ENCODE results near the gene NPR2.

The NPR2 gene

DNA sequence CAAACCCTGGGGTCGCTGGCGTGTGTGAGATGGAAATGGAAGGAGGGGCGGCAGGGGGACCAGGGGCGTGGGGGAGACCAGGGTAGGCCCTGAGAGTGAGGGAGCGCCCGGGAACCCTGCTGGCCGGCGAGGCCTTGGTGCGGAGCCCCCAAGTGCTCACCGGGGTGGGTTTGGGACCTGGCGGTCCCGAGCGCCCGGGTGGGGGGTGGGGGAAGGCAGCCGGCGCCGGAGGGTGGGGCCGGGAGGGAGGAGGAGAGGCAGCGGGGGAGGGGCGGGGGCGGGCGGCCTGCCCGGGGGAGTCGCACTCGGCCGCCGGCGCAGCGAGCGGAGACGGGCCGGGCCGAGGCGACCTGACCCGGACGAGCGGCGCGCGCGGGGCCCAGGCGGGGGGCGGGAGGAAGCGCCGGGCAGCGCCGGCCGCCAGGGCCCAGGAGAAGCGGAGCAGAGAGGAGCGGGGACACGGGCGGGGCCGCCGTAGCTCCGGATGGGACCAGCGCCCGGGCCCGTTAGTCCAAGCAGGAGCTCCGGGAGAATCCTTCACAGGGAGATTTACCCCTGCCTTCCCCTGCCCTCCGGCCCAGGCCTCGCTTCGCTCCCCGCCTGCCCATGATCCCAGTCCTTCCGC, at the start of gene NPR2:
NPR2 (plus strand) TSS at position 295 of the 625 bp plus-strand sequence. CDS start 818 bp downstream, outside the sequence.
- TF ChIP-seq FOXA1 (IDR thresholded peaks at IDR 0.05) (no peak), L3MBTL2 (conservative IDR thresholded peaks at IDR 0.05) (no peak), ZNF384 (IDR thresholded peaks at IDR 0.05) (no peak), HDGF (IDR thresholded peaks at IDR 0.05; ENCODE audit: borderline replicate concordance) (no peak), ELF4 (IDR thresholded peaks at IDR 0.05) (no peak), SP1 (IDR thresholded peaks at IDR 0.05) (no peak), NFRKB (IDR thresholded peaks at IDR 0.05) (no peak), LEF1 (IDR thresholded peaks at IDR 0.05; ENCODE audit: borderline replicate concordance) (no peak), ARNT (IDR thresholded peaks at IDR 0.05) (no peak), FOXK2 (IDR thresholded peaks at IDR 0.05) (no peak), BHLHE40 (IDR thresholded peaks at IDR 0.05; ENCODE audit: borderline replicate concordance) (no peak), SUZ12 (IDR thresholded peaks at IDR 0.05) (no peak), TARDBP (IDR thresholded peaks at IDR 0.05) (no peak), CTBP1 (IDR thresholded peaks at IDR 0.05; ENCODE audit: borderline replicate concordance) (no peak), FOXM1 (IDR thresholded peaks at IDR 0.05; ENCODE audit: borderline replicate concordance) (no peak)
- TF ChIP-seq, protein P1, sequence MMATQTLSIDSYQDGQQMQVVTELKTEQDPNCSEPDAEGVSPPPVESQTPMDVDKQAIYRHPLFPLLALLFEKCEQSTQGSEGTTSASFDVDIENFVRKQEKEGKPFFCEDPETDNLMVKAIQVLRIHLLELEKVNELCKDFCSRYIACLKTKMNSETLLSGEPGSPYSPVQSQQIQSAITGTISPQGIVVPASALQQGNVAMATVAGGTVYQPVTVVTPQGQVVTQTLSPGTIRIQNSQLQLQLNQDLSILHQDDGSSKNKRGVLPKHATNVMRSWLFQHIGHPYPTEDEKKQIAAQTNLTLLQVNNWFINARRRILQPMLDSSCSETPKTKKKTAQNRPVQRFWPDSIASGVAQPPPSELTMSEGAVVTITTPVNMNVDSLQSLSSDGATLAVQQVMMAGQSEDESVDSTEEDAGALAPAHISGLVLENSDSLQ (IDR thresholded peaks at IDR 0.05), result no peak
- DNase-seq (ENCODE audit: extremely low spot score), result no peak
- ChIA-PET POLR2A (no interaction called here), CTCF (no interaction called here)

DNA sequence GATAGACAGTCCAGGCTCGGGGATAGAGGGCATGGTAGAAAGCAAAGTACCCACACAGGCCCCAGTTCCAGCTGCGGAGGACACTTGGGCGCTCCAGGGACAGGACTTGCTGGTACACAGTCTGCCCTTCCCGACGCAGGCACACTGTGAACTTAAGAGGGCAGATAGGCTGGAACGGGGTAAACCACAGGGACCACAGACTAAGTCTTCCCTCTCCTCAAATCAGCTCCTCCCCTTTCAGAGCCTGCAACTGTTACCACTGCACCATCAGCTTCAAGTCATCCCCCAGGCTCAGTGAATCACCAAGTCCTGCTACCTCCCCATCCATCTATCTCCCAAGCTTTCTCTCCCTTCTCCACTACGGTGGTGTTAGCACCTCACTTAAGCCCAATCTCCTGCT, 49.7 kb upstream of the NPR2 start:
- POLR2A ChIA-PET, result no interaction called here
- CTCF ChIA-PET, result no interaction called here
- TF ChIP-seq L3MBTL2 (conservative IDR thresholded peaks at IDR 0.05) (no peak), NFRKB (IDR thresholded peaks at IDR 0.05) (no peak), LEF1 (IDR thresholded peaks at IDR 0.05; ENCODE audit: borderline replicate concordance) (no peak), ZNF384 (IDR thresholded peaks at IDR 0.05) (no peak), CTBP1 (IDR thresholded peaks at IDR 0.05; ENCODE audit: borderline replicate concordance) (no peak), BHLHE40 (IDR thresholded peaks at IDR 0.05; ENCODE audit: borderline replicate concordance) (no peak), HDGF (IDR thresholded peaks at IDR 0.05; ENCODE audit: borderline replicate concordance) (no peak), ELF4 (IDR thresholded peaks at IDR 0.05) (no peak), FOXM1 (IDR thresholded peaks at IDR 0.05; ENCODE audit: borderline replicate concordance) (no peak), ARNT (IDR thresholded peaks at IDR 0.05) (no peak), SUZ12 (IDR thresholded peaks at IDR 0.05) (no peak), FOXA1 (IDR thresholded peaks at IDR 0.05) (no peak), SP1 (IDR thresholded peaks at IDR 0.05) (no peak), FOXK2 (IDR thresholded peaks at IDR 0.05) (no peak), TARDBP (IDR thresholded peaks at IDR 0.05) (no peak)
- TF ChIP-seq, protein P1 (IDR thresholded peaks at IDR 0.05), result no peak
- DNase-seq (ENCODE audit: extremely low spot score), result no peak

DNA sequence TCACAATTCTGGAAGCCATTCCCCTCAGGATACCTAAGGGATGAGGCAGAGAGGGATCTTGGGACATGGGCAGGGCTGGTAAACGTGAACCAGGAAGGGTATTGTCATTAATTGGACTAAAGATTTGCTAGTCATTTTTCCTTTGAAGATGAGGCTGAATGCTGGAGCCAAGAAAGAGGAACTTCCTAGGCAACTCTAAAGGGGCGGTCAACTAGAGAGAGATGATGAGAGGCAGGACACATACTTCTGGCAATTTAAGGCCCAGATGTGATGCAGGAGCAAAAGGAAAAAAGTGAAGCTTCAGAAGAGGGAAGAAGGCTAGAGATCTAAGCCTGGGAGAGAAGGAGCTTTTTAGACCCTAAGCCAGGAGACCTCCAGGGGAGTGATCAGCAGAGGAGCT, 47.9 kb upstream of the NPR2 start:
- ChIA-PET CTCF (no interaction called here), POLR2A (interaction anchor here (2.8 kb wide), 1 partner anchor 11 kb away, joined by 14 read pairs; the partner anchor contains the start of genes CREB3 and TLN1)
- no peak for DNase-seq (ENCODE audit: extremely low spot score)
- TF ChIP-seq NFRKB (IDR thresholded peaks at IDR 0.05), result no peak
- TF ChIP-seq TARDBP (IDR thresholded peaks at IDR 0.05), result no peak
- TF ChIP-seq ARNT (IDR thresholded peaks at IDR 0.05), result no peak
- no peak for TF ChIP-seq L3MBTL2 (conservative IDR thresholded peaks at IDR 0.05)
- TF ChIP-seq ZNF384 (IDR thresholded peaks at IDR 0.05), result no peak
- no peak for TF ChIP-seq FOXM1 (IDR thresholded peaks at IDR 0.05; ENCODE audit: borderline replicate concordance)
- TF ChIP-seq, protein P1 (IDR thresholded peaks at IDR 0.05), result no peak
- no peak for TF ChIP-seq FOXK2 (IDR thresholded peaks at IDR 0.05)
- TF ChIP-seq SUZ12 (IDR thresholded peaks at IDR 0.05), result no peak
- no peak for TF ChIP-seq LEF1 (IDR thresholded peaks at IDR 0.05; ENCODE audit: borderline replicate concordance)
- no peak for TF ChIP-seq SP1 (IDR thresholded peaks at IDR 0.05)
- no peak for TF ChIP-seq FOXA1 (IDR thresholded peaks at IDR 0.05)
- TF ChIP-seq ELF4 (IDR thresholded peaks at IDR 0.05), result no peak
- TF ChIP-seq BHLHE40 (IDR thresholded peaks at IDR 0.05; ENCODE audit: borderline replicate concordance), result no peak
- no peak for TF ChIP-seq CTBP1 (IDR thresholded peaks at IDR 0.05; ENCODE audit: borderline replicate concordance)
- TF ChIP-seq HDGF (IDR thresholded peaks at IDR 0.05; ENCODE audit: borderline replicate concordance), result no peak

DNA sequence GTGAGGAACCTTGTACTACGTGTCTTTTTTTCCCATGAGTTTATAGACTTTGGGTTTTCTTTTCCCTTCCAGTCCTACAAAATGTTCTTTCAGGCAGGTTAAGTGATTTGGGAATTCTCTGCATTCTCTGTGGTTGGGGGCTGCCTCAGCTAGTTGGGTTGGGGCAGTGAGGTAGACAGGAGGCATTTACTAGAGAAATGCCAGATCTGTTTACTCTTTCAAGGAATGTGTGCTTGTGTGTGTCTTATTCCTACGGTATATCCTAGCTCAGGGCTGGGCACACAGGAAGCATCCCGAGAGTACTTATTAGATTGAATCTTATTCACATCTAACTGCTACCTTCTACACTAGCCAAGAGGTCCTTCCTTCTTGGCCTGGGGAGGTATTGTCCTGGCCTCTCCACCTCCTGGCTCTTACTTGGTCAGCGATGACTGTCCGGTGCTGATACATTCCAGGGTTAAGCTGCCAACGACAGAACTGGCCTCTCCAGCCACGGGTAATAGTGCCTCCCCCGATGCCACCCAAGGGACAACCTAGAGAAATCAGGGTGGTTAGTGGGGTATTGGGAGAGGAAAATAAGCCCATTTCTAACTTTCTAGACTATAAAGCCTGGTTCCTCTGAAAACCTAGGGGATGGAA, 47.4 kb upstream of the NPR2 start:
- POLR2A ChIA-PET, result interaction anchor here (1.0 to 2.8 kb wide), 2 partner anchors 12 to 88 kb away, joined by 3 to 14 read pairs; partner anchors contain the start of genes CREB3 and TLN1
- no peak for TF ChIP-seq ARNT (IDR thresholded peaks at IDR 0.05)
- no peak for TF ChIP-seq L3MBTL2 (conservative IDR thresholded peaks at IDR 0.05)
- no peak for TF ChIP-seq SP1 (IDR thresholded peaks at IDR 0.05)
- no peak for TF ChIP-seq SUZ12 (IDR thresholded peaks at IDR 0.05)
- no peak for TF ChIP-seq BHLHE40 (IDR thresholded peaks at IDR 0.05; ENCODE audit: borderline replicate concordance)
- TF ChIP-seq, protein P1 (IDR thresholded peaks at IDR 0.05), result no peak
- TF ChIP-seq FOXA1 (IDR thresholded peaks at IDR 0.05), result no peak
- no peak for TF ChIP-seq HDGF (IDR thresholded peaks at IDR 0.05; ENCODE audit: borderline replicate concordance)
- TF ChIP-seq TARDBP (IDR thresholded peaks at IDR 0.05), result no peak
- TF ChIP-seq CTBP1 (IDR thresholded peaks at IDR 0.05; ENCODE audit: borderline replicate concordance), result no peak
- no peak for TF ChIP-seq LEF1 (IDR thresholded peaks at IDR 0.05; ENCODE audit: borderline replicate concordance)
- no peak for TF ChIP-seq ELF4 (IDR thresholded peaks at IDR 0.05)
- no peak for TF ChIP-seq ZNF384 (IDR thresholded peaks at IDR 0.05)
- no peak for TF ChIP-seq FOXM1 (IDR thresholded peaks at IDR 0.05; ENCODE audit: borderline replicate concordance)
- no peak for TF ChIP-seq FOXK2 (IDR thresholded peaks at IDR 0.05)
- no peak for TF ChIP-seq NFRKB (IDR thresholded peaks at IDR 0.05)
- CTCF ChIA-PET, result interaction anchor here (0.5 kb wide), 1 partner anchor 47 kb away, joined by 3 read pairs; no protein-coding TSS in a partner anchor
- DNase-seq (ENCODE audit: extremely low spot score), result no peak
